Mammary epithelial cell (primary cell): Measurements from ENCODE around the gene GSTM5.

Experiments
- CTCF ChIP-seq, 2 donors: IDR thresholded peaks in 1 of 2; conservative IDR thresholded peaks in 1 of 2; 2 replicates each; pipeline ENCODE4 v1.5.1; 2011 to 2012; ENCODE audit warnings: inconsistent platforms in 2 of 2, low read length in 2 of 2, mild to moderate bottlenecking in 2 of 2, control low read depth in 1 of 2, low read depth in 1 of 2; ENCODE audit not compliant: insufficient read depth in 1 of 2; ENCODE audit errors: extremely low read depth in 1 of 2
- EZH2 ChIP-seq: IDR thresholded peaks from 2 replicates; pipeline ENCODE4 v1.6.1; 2012; ENCODE audit warnings: low read length, inconsistent platforms, borderline replicate concordance

DNA sequence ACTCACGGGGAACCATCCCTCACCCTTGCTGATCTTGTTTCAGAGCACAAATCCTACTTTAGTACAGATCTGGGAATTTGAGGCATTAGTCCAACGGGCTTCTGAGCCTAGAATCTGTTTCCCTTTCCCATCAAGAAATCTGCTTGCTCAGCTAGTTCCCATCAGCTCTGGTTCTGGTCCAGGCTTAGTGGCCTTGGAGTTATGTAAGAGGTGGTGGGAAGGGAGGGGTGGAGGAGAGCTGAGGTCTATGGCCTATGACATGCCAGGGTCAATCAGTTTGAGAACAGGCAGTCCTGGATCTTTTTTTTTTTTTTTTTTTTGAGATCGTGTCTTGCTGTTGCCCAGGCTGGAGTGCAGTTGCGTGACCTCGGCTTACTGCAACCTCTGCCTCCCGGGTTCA lies 20.3 kb upstream of the GSTM5 start:
- TF ChIP-seq CTCF (conservative IDR thresholded peaks at IDR 0.05 in 1 of 2, IDR thresholded peaks at IDR 0.05 in 1 of 2; ENCODE audit: extremely low read depth in 1 of 2, insufficient read depth in 1 of 2, low read depth in 1 of 2, low read length in 2 of 2) (no peak), EZH2 (no peak)
